ENCODE data around the gene OCA2.

The OCA2 gene

GRCh38 chr15:27845535-27846369 lies 253.4 kb downstream of the OCA2 start:
- H3K4me1 ChIP-seq (ENCODE audit: control insufficient read depth, insufficient read depth, low read length): no peaks in the 10 kb centered on the region
- H3K9ac ChIP-seq (ENCODE audit: low read depth, low read length): no peak overlapping the region
- no peaks in the 10 kb centered on the region for H3K27me3 ChIP-seq (ENCODE audit: control insufficient read depth, insufficient read depth, low read length)
- H3K4me3 ChIP-seq (ENCODE audit: low read length): no peak overlapping the region
- no peaks in the 10 kb centered on the region for H3K36me3 ChIP-seq (ENCODE audit: insufficient read depth, low read length)
- peaks cover 13% of the 10 kb centered on the region for H3K9me3 ChIP-seq (replicated peaks; ENCODE audit: low read length)
- H3K4me2 ChIP-seq (ENCODE audit: low read length): no peak overlapping the region

- Histone ChIP-seq H3K4me1 (ENCODE audit: control insufficient read depth, insufficient read depth, low read length) (no peaks in the 10 kb centered on the region), H3K9ac (ENCODE audit: low read depth, low read length) (no peak overlapping the region), H3K36me3 (ENCODE audit: insufficient read depth, low read length) (no peaks in the 10 kb centered on the region), H3K27me3 (ENCODE audit: control insufficient read depth, insufficient read depth, low read length) (no peaks in the 10 kb centered on the region), H3K9me3 (replicated peaks; ENCODE audit: low read length) (peaks cover 12% of the 10 kb centered on the region), H3K4me2 (ENCODE audit: low read length) (no peak overlapping the region), H3K4me3 (ENCODE audit: low read length) (no peak overlapping the region)
Measured at GRCh38 chr15:27844018-27844666, 255.0 kb downstream of the OCA2 start.

- Histone ChIP-seq H3K9me3 (replicated peaks; ENCODE audit: low read length) (peaks cover 4% of the 10 kb centered on the region), H3K4me2 (ENCODE audit: low read length) (no peak overlapping the region), H3K4me1 (ENCODE audit: control insufficient read depth, insufficient read depth, low read length) (no peaks in the 10 kb centered on the region), H3K9ac (ENCODE audit: low read depth, low read length) (no peak overlapping the region), H3K36me3 (ENCODE audit: insufficient read depth, low read length) (no peaks in the 10 kb centered on the region), H3K27me3 (ENCODE audit: control insufficient read depth, insufficient read depth, low read length) (no peaks in the 10 kb centered on the region), H3K4me3 (ENCODE audit: low read length) (no peak overlapping the region)
Measured at GRCh38 chr15:27843146-27843545, 256.0 kb downstream of the OCA2 start.

GRCh38 chr15:27842526-27842925 lies 256.6 kb downstream of the OCA2 start:
- Histone ChIP-seq H3K27me3 (ENCODE audit: control insufficient read depth, insufficient read depth, low read length) (no peaks in the 10 kb centered on the region), H3K4me1 (ENCODE audit: control insufficient read depth, insufficient read depth, low read length) (no peaks in the 10 kb centered on the region), H3K4me3 (ENCODE audit: low read length) (no peak overlapping the region), H3K36me3 (ENCODE audit: insufficient read depth, low read length) (no peaks in the 10 kb centered on the region), H3K9me3 (replicated peaks; ENCODE audit: low read length) (peaks cover 4% of the 10 kb centered on the region), H3K9ac (ENCODE audit: low read depth, low read length) (no peak overlapping the region), H3K4me2 (ENCODE audit: low read length) (no peak overlapping the region)

- H3K4me2 ChIP-seq (ENCODE audit: low read length): no peak overlapping the region
- peaks cover 9% of the 10 kb centered on the region for H3K9me3 ChIP-seq (replicated peaks; ENCODE audit: low read length)
- H3K4me1 ChIP-seq (ENCODE audit: control insufficient read depth, insufficient read depth, low read length): no peaks in the 10 kb centered on the region
- no peaks in the 10 kb centered on the region for H3K27me3 ChIP-seq (ENCODE audit: control insufficient read depth, insufficient read depth, low read length)
- no peaks in the 10 kb centered on the region for H3K36me3 ChIP-seq (ENCODE audit: insufficient read depth, low read length)
- no peak overlapping the region for H3K9ac ChIP-seq (ENCODE audit: low read depth, low read length)
- no peak overlapping the region for H3K4me3 ChIP-seq (ENCODE audit: low read length)
Measured at GRCh38 chr15:27835233-27835939, 263.7 kb downstream of the OCA2 start.

- Histone ChIP-seq H3K27me3 (ENCODE audit: control insufficient read depth, insufficient read depth, low read length) (no peaks in the 10 kb centered on the region), H3K9ac (ENCODE audit: low read depth, low read length) (no peak overlapping the region), H3K9me3 (replicated peaks; ENCODE audit: low read length) (peaks cover 9% of the 10 kb centered on the region), H3K36me3 (ENCODE audit: insufficient read depth, low read length) (no peaks in the 10 kb centered on the region), H3K4me3 (ENCODE audit: low read length) (no peak overlapping the region), H3K4me1 (ENCODE audit: control insufficient read depth, insufficient read depth, low read length) (no peaks in the 10 kb centered on the region), H3K4me2 (ENCODE audit: low read length) (no peak overlapping the region)
Measured at GRCh38 chr15:27834684-27835083, 264.4 kb downstream of the OCA2 start.

GRCh38 chr15:27833974-27834373 lies 265.1 kb downstream of the OCA2 start:
- peaks cover 9% of the 10 kb centered on the region for H3K9me3 ChIP-seq (replicated peaks; ENCODE audit: low read length)

GRCh38 chr15:27833178-27833577 lies 265.9 kb downstream of the OCA2 start:
- H3K4me2 ChIP-seq (ENCODE audit: low read length): no peak overlapping the region
- peaks cover 9% of the 10 kb centered on the region for H3K9me3 ChIP-seq (replicated peaks; ENCODE audit: low read length)
- no peaks in the 10 kb centered on the region for H3K4me1 ChIP-seq (ENCODE audit: control insufficient read depth, insufficient read depth, low read length)
- no peaks in the 10 kb centered on the region for H3K27me3 ChIP-seq (ENCODE audit: control insufficient read depth, insufficient read depth, low read length)
- H3K9ac ChIP-seq (ENCODE audit: low read depth, low read length): no peak overlapping the region
- no peak overlapping the region for H3K4me3 ChIP-seq (ENCODE audit: low read length)
- H3K36me3 ChIP-seq (ENCODE audit: insufficient read depth, low read length): no peaks in the 10 kb centered on the region

More at GRCh38 chr15:27833974-27834373, 265.1 kb downstream of the OCA2 start:
- no peak overlapping the region for H3K9ac ChIP-seq (ENCODE audit: low read depth, low read length)
- H3K4me1 ChIP-seq (ENCODE audit: control insufficient read depth, insufficient read depth, low read length): no peaks in the 10 kb centered on the region
- no peaks in the 10 kb centered on the region for H3K36me3 ChIP-seq (ENCODE audit: insufficient read depth, low read length)
- H3K4me3 ChIP-seq (ENCODE audit: low read length): no peak overlapping the region
- H3K27me3 ChIP-seq (ENCODE audit: control insufficient read depth, insufficient read depth, low read length): no peaks in the 10 kb centered on the region
- H3K4me2 ChIP-seq (ENCODE audit: low read length): no peak overlapping the region

GRCh38 chr15:27832237-27832596 lies 266.9 kb downstream of the OCA2 start:
- H3K36me3 ChIP-seq (ENCODE audit: insufficient read depth, low read length): no peaks in the 10 kb centered on the region
- no peaks in the 10 kb centered on the region for H3K27me3 ChIP-seq (ENCODE audit: control insufficient read depth, insufficient read depth, low read length)
- no peak overlapping the region for H3K4me2 ChIP-seq (ENCODE audit: low read length)
- peaks cover 9% of the 10 kb centered on the region for H3K9me3 ChIP-seq (replicated peaks; ENCODE audit: low read length)
- no peaks in the 10 kb centered on the region for H3K4me1 ChIP-seq (ENCODE audit: control insufficient read depth, insufficient read depth, low read length)
- no peak overlapping the region for H3K9ac ChIP-seq (ENCODE audit: low read depth, low read length)
- H3K4me3 ChIP-seq (ENCODE audit: low read length): no peak overlapping the region

- H3K36me3 ChIP-seq (ENCODE audit: insufficient read depth, low read length): no peaks in the 10 kb centered on the region
Measured at GRCh38 chr15:27831384-27832236, 267.5 kb downstream of the OCA2 start.

GRCh38 chr15:27828746-27829145 lies 270.4 kb downstream of the OCA2 start:
- Histone ChIP-seq H3K27me3 (ENCODE audit: control insufficient read depth, insufficient read depth, low read length) (no peaks in the 10 kb centered on the region), H3K36me3 (ENCODE audit: insufficient read depth, low read length) (no peaks in the 10 kb centered on the region), H3K9ac (ENCODE audit: low read depth, low read length) (no peak overlapping the region), H3K9me3 (replicated peaks; ENCODE audit: low read length) (peaks cover 7% of the 10 kb centered on the region), H3K4me3 (ENCODE audit: low read length) (no peak overlapping the region), H3K4me1 (ENCODE audit: control insufficient read depth, insufficient read depth, low read length) (no peaks in the 10 kb centered on the region), H3K4me2 (ENCODE audit: low read length) (no peak overlapping the region)

More at GRCh38 chr15:27831384-27832236, 267.5 kb downstream of the OCA2 start:
- Histone ChIP-seq H3K4me3 (ENCODE audit: low read length) (no peak overlapping the region), H3K27me3 (ENCODE audit: control insufficient read depth, insufficient read depth, low read length) (no peaks in the 10 kb centered on the region), H3K9ac (ENCODE audit: low read depth, low read length) (no peak overlapping the region), H3K4me1 (ENCODE audit: control insufficient read depth, insufficient read depth, low read length) (no peaks in the 10 kb centered on the region), H3K9me3 (replicated peaks; ENCODE audit: low read length) (peaks cover 9% of the 10 kb centered on the region), H3K4me2 (ENCODE audit: low read length) (no peak overlapping the region)
